Peyer's patch (tissue), 4 donors: ENCODE results near the gene PNPLA5. TPM values are rescaled to one million over a fixed set of nuclear protein-coding genes. Genes with fewer than 3 reads are reported as not detected.

Experiments
- DNase-seq, 3 donors: peaks; one replicate each; pipeline ENCODE4 v3.0.0-alpha.2; 2017 to 2019
- H3K27ac ChIP-seq, 4 donors: fragments of 200-600 bp; sonication (generic); one replicate each; pipeline ENCODE4 v1.5.1; 2016 to 2019
- H3K27me3 ChIP-seq, 2 donors: fragments of 200-600 bp; sonication (generic); one replicate each; pipeline ENCODE4 v1.5.1; 2019
- H3K36me3 ChIP-seq, 3 donors: fragments of 200-600 bp; sonication (generic); one replicate each; pipeline ENCODE4 v1.5.1; 2016 to 2019
- H3K4me1 ChIP-seq, 4 donors: fragments of 200-600 bp; sonication (generic); one replicate each; pipeline ENCODE4 v1.5.1; 2016 to 2019
- H3K4me3 ChIP-seq, 4 donors: fragments of 200-600 bp; sonication (generic); 1 replicate in 3 of 4; 2 replicates in 1 of 4; pipeline ENCODE4 v1.5.1; 2016 to 2019; ENCODE audit warnings: mild to moderate bottlenecking in 1 of 4
- H3K9me3 ChIP-seq, 4 donors: fragments of 200-600 bp; sonication (generic); one replicate each; pipeline ENCODE4 v1.5.1; 2016 to 2019; ENCODE audit warnings: mild to moderate bottlenecking in 1 of 4
- POLR2A ChIP-seq, 2 donors: fragments of 450-650 bp; IDR thresholded peaks; one replicate each; pipeline ENCODE4 v1.5.1; 2017; ENCODE audit warnings: antibody characterized with exemption in 2 of 2, mild to moderate bottlenecking in 2 of 2, moderate library complexity in 2 of 2
- total RNA-seq, 4 donors: library from RNA; depleted of rRNA; stranded (reverse); fragments of >200 nt; gene quantifications; one replicate each; pipeline ENCODE4 v1.1.0, GENCODE V29; 2016
- TF ChIP-seq, protein P1 (sequence below), 6 experiments: fragments of 450-650 bp in 4 of 6; fragments of 200-600 bp in 2 of 6; sonication (generic) in 1 of 6; IDR thresholded peaks; one replicate each; pipeline ENCODE4 v1.5.1; 2017 to 2019; ENCODE audit warnings: antibody characterized with exemption in 6 of 6, mild to moderate bottlenecking in 3 of 6, moderate library complexity in 1 of 6

PNPLA5 gene
- total RNA-seq, 4 donors from 2014 or later: not detected

GRCh38 chr22:43855431-43855830, 36.4 kb downstream of the PNPLA5 start:
- Histone ChIP-seq H3K9me3 (no peaks in the 10 kb centered on the region), H3K36me3 (no peaks in the 10 kb centered on the region), H3K4me3 (no peak overlapping the region), H3K27me3 (no peaks in the 10 kb centered on the region), H3K4me1 (no peaks in the 10 kb centered on the region), H3K27ac (no peak overlapping the region)
- TF ChIP-seq, protein P1, sequence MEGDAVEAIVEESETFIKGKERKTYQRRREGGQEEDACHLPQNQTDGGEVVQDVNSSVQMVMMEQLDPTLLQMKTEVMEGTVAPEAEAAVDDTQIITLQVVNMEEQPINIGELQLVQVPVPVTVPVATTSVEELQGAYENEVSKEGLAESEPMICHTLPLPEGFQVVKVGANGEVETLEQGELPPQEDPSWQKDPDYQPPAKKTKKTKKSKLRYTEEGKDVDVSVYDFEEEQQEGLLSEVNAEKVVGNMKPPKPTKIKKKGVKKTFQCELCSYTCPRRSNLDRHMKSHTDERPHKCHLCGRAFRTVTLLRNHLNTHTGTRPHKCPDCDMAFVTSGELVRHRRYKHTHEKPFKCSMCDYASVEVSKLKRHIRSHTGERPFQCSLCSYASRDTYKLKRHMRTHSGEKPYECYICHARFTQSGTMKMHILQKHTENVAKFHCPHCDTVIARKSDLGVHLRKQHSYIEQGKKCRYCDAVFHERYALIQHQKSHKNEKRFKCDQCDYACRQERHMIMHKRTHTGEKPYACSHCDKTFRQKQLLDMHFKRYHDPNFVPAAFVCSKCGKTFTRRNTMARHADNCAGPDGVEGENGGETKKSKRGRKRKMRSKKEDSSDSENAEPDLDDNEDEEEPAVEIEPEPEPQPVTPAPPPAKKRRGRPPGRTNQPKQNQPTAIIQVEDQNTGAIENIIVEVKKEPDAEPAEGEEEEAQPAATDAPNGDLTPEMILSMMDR (IDR thresholded peaks at IDR 0.05): no peak
- TF ChIP-seq POLR2A (IDR thresholded peaks at IDR 0.05): no peak
- peak in 1 of 3 donors; percentile 15 for DNase-seq

- TF ChIP-seq POLR2A (IDR thresholded peaks at IDR 0.05): no peak
- H3K4me3 ChIP-seq: no peak overlapping the region
- H3K27me3 ChIP-seq: no peaks in the 10 kb centered on the region
- no peaks in the 10 kb centered on the region for H3K9me3 ChIP-seq
- no peaks in the 10 kb centered on the region for H3K4me1 ChIP-seq
- DNase-seq: peak in 2 of 3 donors; percentile 19 to 29
- no peak overlapping the region for H3K27ac ChIP-seq
- no peaks in the 10 kb centered on the region for H3K36me3 ChIP-seq
Measured at GRCh38 chr22:43854786-43855271, 37.0 kb downstream of the PNPLA5 start.

- H3K4me3 ChIP-seq: no peak overlapping the region
- H3K9me3 ChIP-seq: no peaks in the 10 kb centered on the region
- no peak for TF ChIP-seq POLR2A (IDR thresholded peaks at IDR 0.05)
- TF ChIP-seq, protein P1 (IDR thresholded peaks at IDR 0.05): no peak
- H3K4me1 ChIP-seq: no peaks in the 10 kb centered on the region
- H3K27ac ChIP-seq: no peak overlapping the region
- no peaks in the 10 kb centered on the region for H3K36me3 ChIP-seq
- no peaks in the 10 kb centered on the region for H3K27me3 ChIP-seq
- peak in 2 of 3 donors; percentile 5 to 26 for DNase-seq
Measured at GRCh38 chr22:43854121-43854785, 37.6 kb downstream of the PNPLA5 start.

DNA sequence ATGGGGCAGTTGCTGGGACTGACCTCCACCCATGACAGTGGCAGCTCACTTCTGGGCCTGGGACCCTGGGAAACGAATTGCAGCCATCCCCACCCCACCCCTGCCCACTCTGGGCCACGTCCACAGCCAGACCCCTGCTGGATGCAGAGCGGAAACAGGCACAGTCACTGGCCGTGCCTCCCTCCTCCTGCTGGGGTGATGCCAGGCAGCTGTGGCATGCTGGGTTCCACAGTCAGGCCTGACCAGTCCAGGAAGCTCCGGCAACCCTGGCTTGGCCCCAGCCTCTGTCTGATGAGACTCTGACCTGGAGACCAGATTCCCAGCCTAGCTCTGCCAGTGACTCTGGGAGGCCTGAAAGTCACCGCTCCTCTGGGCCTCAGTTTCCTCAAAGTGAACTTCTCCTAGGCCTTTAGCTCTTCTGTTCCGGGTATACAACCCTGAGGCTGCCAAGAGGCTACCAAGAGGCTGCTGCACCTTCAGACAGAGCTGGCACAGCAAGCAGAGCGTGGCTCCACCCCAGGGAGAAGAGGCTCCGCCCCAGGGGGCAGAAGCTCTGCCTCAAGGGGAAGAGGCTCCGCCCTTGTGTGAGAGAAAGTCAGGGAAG, 38.4 kb downstream of the PNPLA5 start:
- H3K36me3 ChIP-seq: no peaks in the 10 kb centered on the region
- no peaks in the 10 kb centered on the region for H3K27me3 ChIP-seq
- no peak for TF ChIP-seq POLR2A (IDR thresholded peaks at IDR 0.05)
- TF ChIP-seq, protein P1 (IDR thresholded peaks at IDR 0.05): no peak
- peak in 2 of 3 donors; percentile 39 to 43 for DNase-seq
- no peaks in the 10 kb centered on the region for H3K4me1 ChIP-seq
- no peak overlapping the region for H3K4me3 ChIP-seq
- H3K27ac ChIP-seq: no peak overlapping the region
- no peaks in the 10 kb centered on the region for H3K9me3 ChIP-seq

DNA sequence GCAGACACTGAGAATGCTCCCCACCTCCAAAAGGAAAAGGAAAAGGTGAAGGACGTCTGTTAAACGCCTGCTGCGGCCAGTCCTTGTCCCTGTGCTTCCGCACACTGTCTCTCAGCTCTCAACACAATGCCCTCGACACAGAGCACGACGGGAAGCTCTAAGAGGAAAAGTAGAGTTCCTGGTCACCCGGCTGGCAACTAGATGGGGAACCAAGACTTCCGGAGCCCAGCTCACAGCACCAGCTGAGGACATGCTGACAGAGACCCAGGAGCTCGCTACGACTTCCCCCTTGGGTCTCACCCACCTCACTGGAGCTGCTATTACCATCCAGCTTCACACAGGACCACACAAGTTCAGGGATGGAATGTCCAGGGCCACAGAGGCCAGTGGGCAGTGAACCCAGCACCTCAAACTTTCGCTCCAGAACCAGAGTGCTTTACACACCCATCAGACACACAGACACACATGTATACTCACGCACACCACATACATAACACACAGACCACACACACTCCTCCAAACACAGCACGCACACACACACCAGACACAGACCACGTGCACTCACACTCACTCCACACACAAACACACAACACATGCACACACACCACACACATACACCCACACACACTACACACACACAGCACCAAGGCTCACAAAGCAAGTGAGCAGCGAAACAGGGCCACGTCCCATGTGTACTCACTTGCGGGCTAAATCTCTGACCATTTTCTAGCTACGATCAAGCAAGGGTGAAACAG, 39.1 kb downstream of the PNPLA5 start:
- H3K4me3 ChIP-seq: no peak overlapping the region
- no peak overlapping the region for H3K27ac ChIP-seq
- no peaks in the 10 kb centered on the region for H3K4me1 ChIP-seq
- no peaks in the 10 kb centered on the region for H3K36me3 ChIP-seq
- TF ChIP-seq POLR2A (IDR thresholded peaks at IDR 0.05): no peak
- TF ChIP-seq, protein P1 (IDR thresholded peaks at IDR 0.05): no peak
- no peaks in the 10 kb centered on the region for H3K9me3 ChIP-seq
- H3K27me3 ChIP-seq: no peaks in the 10 kb centered on the region
- peak in 1 of 3 donors; percentile 28 for DNase-seq

GRCh38 chr22:43851979-43852307, 39.9 kb downstream of the PNPLA5 start:
- no peaks in the 10 kb centered on the region for H3K36me3 ChIP-seq
- DNase-seq: no peak

More at GRCh38 chr22:43851979-43852307, 39.9 kb downstream of the PNPLA5 start:
- no peaks in the 10 kb centered on the region for H3K9me3 ChIP-seq
- H3K4me3 ChIP-seq: no peak overlapping the region
- H3K27me3 ChIP-seq: no peaks in the 10 kb centered on the region
- no peak overlapping the region for H3K27ac ChIP-seq
- no peaks in the 10 kb centered on the region for H3K4me1 ChIP-seq
- TF ChIP-seq POLR2A (IDR thresholded peaks at IDR 0.05): no peak
- TF ChIP-seq, protein P1 (IDR thresholded peaks at IDR 0.05): no peak
